Neural progenitor cell (in vitro differentiated cells): Measurements from ENCODE around the gene ENTREP3.
"Not testable (repeated sequence)": the region's sequence is repeated elsewhere in the genome, so short reads cannot be mapped to it uniquely, and the experiment has no call there.

Experiments used
- EZH2phosphoT487 ChIP-seq: fragments of 200-600 bp; sonication (generic); IDR thresholded peaks from 2 replicates; pipeline ENCODE4 v1.6.1; 2017; ENCODE audit warnings: antibody characterized with exemption
- TF ChIP-seq, protein P1 (sequence below): fragments of 200-600 bp; sonication (generic); IDR thresholded peaks from 2 replicates; pipeline ENCODE4 v1.5.1; 2017; ENCODE audit warnings: antibody characterized with exemption, mild to moderate bottlenecking

DNA sequence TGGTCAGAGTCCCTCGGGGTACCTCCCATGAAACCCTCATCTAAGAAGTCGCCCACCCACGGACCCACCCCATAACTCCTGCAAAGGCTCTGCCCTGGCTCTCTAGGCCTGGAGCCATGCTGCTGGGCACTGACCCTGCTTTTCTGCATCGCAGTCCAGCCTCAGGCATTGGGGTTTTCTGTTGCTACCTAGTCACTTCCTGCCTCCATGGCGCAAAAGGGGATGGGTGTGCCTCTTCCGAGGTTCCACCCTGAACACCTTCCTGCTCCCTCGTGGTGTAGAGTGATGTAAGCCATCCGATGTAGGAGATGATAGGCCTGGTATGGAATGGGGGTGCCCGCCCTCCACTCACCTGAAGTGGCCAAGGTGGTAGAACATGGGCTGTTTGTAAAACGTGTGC is 40.6 kb downstream of the ENTREP3 start:
- TF ChIP-seq, protein P1, sequence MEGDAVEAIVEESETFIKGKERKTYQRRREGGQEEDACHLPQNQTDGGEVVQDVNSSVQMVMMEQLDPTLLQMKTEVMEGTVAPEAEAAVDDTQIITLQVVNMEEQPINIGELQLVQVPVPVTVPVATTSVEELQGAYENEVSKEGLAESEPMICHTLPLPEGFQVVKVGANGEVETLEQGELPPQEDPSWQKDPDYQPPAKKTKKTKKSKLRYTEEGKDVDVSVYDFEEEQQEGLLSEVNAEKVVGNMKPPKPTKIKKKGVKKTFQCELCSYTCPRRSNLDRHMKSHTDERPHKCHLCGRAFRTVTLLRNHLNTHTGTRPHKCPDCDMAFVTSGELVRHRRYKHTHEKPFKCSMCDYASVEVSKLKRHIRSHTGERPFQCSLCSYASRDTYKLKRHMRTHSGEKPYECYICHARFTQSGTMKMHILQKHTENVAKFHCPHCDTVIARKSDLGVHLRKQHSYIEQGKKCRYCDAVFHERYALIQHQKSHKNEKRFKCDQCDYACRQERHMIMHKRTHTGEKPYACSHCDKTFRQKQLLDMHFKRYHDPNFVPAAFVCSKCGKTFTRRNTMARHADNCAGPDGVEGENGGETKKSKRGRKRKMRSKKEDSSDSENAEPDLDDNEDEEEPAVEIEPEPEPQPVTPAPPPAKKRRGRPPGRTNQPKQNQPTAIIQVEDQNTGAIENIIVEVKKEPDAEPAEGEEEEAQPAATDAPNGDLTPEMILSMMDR, result not testable (repeated sequence)
- not testable (repeated sequence) for TF ChIP-seq EZH2phosphoT487
